COLO829 (cell line): ENCODE data around the gene RGS6.
A peak's percentile ranks its signal among the peaks of the same experiment; 100 is the strongest.

Source experiments
- DNase-seq: peaks from one replicate; pipeline ENCODE4 v3.0.0; 2012; ENCODE audit warnings: low spot score

RGS6 gene

DNA sequence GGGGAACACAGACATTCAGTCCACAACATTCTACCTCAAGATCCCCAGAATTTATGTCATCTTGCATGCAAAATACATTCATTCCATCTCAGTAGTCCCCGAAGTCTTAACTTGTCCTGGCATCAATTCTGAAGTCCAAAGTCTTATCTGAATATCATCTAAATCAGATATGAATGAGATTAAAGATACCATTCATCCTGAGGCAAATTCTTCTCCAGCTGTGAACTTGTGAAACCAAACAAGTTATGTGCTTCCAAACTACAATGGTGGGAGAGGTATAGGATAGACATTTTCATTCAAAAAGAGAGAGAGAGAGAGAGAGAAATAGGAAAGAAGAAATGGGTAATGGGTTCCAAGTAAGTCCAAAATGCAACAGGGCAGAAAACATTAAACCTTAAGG, 571.0 kb downstream of the RGS6 start:
- no peak for DNase-seq

DNA sequence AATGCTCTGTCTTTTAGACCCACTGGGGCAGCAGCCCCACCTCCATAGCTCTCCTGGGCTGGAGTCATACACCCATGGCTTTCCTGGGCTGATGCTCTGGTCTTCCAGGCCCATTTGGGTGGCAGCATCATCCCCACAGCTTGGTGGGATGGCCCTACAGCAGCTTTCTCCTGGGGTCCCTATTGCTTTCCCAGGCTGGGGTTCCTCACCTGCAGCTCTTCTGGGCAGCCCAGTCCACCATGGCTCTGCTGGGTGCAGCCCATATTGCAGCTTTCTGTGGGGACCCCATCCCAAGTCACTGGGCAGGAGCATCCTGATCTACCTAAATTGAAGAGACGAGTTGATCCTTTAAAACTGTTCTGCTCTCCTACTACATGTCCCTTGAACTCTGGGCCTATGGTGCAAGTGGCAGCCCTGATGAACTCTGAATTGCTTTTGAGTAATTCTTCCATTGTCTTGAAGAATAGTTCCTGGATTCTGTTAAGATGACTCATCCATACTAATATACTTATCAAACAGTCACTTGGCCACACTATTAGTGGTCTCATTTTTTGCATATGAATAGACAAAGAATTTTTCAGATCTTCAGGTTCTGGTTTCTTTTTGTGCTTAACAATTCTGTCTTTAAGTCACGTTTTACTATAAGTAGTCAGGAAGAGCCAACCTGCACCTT, 571.6 kb downstream of the RGS6 start:
- no peak for DNase-seq

DNA sequence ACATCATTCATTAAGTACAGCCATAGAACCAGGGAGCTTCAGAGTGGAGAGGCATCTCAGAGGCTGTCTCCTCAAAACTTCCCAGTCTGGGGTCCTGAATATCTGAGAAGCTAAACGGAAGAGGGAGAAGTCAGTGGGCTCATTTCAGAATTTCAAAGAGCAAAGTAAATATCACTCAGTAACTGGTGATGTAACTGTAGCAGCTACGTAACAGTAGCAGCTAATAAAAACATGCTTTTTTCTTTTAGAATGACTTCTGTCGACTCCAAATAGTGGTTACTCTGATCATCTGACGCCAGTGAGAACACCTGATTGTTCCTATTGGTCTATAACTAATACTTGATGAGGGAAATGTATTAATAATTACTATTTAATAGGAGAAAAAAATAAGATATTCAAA, 578.3 kb downstream of the RGS6 start:
- DNase-seq: no peak

DNA sequence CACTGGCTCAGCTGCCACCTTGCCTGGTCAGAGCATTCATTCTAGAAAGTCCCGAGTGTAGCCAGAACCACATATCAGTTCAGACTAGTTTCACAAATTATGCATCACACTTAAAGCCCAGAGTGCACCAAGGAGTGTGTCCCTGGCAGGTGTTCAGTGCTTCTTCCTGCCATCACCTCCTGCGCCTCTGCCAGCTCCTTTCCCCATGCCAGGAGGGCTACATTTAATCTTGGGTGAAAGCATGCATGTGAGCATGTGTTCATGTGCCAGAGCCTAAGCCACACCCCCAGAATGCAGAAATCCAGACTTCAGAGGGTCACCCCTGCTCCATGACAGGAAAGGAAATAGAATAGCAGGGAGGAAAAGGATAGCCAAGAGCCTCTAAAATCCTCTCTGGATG, 580.1 kb downstream of the RGS6 start:
- no peak for DNase-seq

DNA sequence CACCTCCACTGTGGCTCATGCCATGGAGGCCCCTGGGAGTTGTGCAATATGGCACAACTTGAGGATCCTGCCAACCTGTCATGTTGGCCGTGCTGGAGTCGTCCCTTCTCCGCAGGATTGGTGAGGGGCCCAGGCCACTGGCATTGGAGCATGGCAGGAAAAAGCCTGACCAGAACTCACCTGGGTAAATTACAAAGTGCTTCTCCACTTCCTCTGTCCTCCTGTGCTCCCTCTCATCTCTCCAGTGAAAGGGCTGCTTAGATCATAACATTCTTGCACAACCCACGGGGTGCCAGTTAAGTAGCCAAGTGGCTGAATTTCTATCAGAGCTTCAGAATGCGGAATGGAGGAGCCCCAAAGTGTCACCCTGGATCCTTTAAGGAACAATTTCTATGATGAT, 580.7 kb downstream of the RGS6 start:
- DNase-seq: no peak

DNA sequence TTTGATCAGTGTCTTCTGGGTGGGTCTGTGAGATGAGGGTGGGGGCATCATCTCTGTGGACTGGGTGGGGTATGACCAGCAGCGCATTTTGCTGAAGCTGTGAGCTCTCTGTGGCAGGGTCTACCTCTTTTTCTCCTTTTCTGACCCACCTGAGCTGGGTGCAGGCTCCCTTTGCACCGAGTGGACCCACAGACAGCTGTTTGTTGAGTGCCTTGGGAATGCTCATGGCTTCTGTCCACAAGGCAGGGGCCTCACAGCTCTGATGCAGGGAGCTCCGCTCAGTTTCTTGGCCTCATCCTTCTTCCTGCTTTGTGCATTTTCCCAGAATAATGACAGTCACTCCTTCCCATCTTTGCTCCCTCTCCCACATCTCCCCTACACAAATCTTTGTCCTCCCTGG, 581.1 kb downstream of the RGS6 start:
- DNase-seq: no peak

DNA sequence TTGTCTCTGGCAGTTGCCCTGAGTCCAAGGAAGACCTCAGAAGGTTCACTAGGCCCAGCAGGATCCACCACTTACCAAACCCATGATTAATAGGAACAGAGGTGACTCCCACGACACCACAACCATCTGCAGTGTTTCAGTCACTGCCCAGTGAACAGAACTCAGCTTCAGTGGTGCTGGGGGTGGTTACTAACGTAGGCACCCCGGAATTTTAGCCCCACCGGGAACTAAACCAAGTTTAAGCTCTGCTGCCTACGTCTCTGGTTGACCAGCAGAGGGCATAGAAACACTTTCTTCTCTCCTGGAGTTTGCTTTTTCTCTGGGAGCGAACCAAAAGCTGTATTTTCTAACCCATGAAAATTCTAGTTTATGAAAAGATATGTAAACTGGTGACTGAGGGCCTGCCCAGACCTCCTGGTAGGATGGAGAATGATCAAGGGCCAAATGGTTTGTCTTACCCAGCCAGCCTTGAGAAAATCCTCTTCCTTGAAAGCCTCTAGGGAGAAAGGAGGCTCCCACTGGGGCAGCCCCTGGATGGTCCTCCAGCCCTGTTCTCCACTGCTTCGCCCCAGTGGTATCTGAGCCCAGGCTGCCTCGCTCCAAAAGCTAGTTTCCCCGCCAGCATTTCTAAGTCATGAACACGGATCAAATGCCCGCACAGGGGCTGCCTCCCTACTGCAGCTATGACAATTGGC, 581.9 kb downstream of the RGS6 start:
- DNase-seq: no peak

DNA sequence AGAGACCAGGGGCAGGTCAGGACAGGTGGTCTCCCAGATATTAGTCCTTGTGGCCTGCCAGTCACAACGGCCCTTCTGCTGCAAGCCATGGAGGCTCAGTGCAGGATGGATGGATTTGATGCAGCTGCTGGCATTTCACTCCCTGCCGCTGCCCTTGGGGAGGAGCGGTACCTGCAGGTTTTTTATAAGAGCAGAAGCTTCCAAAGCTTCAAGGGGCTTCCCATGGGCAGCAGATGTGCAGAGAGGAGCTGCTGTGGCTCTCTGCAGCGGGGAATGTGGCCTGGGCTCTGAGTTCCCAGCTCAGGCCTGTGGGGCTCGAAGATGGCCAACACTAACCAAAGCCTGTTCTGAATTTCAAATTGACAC, 582.4 kb downstream of the RGS6 start:
- DNase-seq: no peak

DNA sequence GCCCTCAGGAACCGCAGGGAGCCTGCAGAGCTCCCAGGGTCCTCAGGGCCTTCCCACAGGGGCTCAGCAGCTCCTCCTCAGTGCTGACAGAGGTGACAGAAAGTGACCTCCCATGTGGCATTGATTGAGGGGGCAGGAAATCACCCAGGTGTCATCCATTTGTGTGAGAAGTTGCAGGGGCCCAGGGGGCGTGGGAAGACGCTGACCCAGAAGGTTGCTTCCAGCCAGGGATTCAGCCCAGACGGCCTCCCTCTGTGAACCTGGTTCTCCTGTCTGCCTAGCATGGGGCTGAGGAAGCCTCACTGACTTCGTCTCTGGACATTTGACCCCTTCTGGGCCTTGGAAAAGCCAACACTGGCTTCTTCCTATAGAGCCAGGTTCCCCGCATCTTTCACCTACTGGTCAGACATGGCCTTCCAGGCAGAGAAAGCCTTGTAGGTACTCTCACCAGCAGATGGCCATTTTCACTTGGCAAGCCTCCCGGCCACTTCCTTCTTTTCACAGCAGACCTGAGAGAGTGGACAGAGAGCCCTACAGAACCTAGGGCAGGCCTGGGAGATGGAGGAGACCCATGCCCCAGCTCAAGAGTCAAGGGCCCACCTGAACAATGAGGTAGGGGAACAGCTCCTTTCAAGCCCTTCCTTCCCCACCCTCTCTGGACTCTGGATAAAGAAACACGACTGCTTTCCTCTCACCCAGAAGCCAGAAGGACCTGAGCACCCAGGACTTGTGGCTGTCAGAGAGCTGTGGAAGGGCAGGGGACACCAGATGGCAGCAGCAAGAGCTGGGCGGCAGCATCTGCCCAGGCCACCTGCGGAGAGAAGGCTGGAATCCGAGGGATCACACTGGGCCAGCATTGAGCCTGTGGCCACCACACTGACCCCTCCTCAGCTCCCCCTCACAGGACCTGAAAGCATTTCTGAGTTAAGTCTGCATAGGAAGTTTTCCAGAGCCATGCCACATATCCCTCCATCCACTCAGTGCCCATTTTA, 583.8 kb downstream of the RGS6 start:
- no peak for DNase-seq

DNA sequence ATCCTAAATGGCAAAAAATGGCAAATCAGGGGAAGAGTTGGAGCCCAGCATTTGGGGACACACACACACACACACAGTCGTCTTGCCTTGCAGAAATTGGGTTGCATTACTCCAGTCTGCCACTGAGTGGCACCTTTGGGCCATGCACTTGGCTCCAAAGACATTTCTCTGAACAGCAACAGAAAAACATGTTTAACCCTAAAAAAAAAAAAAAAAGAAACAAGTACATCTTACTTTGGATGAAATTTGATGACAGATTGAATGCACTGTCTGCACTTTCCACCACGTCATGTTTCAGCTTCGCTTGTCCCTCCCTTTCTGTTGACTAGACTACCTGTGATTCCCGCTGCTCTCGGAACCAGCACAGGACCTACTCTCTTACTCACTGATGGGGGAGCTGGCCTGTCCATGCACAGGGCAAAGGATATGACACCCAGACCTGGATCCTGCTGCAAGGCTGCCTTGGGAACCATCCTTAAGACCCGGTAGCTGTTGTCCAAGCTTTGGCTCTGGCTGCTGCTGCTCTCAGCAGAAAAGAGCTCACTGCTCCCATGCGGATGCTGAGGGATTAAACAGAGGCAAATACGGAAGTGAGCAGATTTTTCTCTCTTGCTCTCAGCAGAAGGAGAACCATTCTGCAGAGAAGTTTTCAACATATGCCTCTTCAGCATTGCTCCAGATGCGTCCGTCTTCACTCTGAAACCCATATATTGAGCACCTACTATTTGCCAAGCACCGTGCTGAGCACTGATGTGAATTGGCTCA, 584.9 kb downstream of the RGS6 start:
- DNase-seq: peak; percentile 34

DNA sequence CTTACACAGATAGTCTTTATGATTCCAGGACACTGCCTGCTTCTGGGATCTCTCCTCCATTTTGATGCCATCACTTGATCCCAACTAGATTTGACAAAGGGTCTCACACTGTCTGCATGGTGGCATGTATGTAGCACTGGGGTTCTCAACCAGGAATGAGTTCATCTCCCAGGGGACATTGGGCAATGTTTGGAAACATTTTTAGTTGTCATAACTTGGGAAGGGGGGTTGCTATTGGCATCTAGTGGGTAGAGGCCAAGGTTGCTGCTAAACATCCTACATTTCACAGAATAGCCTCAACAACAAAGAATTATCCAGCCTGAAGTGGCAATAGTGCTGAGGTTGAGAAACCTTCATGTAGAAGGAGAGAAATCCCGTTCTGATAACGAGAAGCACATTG, 585.5 kb downstream of the RGS6 start:
- DNase-seq: no peak

DNA sequence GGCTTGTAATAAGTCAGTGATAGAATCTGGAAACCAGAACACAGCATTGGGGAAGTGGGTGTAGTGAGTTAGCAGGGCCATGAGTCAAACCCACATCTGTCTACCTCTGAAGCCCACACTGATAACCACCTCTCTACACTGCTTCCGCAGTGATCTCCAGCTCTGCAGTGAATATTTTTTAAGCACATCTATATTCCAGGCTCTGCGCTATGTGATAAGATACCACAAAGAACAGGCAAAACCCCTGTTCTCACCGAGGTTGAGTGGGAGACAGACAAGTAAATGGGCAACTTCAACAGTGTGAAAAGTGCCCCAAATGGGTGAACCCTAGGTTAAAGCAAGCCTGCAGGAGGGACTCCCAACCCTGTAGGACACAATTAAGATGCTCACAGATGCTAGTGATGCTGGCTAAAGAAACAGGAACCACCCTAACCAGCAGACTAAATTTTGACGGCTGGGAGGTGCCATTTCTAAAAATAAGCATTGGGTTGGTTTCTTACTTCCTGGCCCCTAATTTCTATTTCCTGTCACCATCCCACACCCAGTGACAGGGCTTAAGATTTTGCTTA, 586.7 kb downstream of the RGS6 start:
- DNase-seq: no peak

DNA sequence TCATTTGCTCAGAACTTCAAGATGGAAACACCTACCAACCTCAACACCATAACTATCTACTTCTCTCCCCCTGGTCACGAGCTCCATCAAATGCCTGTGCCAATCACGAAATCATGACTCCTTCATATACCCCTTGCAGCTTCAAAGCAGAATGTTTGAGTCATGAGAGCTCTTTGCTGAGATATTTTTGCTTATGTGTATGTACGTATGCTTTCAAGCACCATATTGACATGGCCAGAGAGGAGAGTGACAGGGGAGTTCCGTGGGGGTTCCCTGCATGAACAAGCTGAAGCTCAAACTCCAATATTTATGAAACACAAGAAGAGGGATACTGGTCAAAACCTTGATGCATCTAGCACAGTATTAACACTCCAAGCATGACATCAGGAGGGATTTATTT, 587.3 kb downstream of the RGS6 start:
- no peak for DNase-seq

DNA sequence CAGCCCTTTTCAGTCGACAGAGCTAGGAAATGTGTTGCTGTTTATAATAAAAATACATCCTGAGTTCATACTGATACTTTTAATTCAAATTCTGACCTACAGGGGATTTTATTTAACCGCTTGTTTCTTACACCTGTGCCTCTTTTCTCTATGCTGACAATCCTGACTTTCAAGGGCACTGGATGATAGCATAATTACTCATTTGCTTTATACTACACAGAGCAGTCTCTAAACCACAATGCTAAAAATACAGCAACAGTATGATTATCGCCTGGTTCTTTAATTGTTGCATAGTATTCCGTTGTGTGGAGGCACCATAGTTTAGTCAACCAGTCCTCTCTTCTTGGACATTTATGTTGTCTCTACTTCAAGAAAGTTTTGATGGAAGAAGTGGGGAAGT, 588.8 kb downstream of the RGS6 start:
- DNase-seq: no peak

DNA sequence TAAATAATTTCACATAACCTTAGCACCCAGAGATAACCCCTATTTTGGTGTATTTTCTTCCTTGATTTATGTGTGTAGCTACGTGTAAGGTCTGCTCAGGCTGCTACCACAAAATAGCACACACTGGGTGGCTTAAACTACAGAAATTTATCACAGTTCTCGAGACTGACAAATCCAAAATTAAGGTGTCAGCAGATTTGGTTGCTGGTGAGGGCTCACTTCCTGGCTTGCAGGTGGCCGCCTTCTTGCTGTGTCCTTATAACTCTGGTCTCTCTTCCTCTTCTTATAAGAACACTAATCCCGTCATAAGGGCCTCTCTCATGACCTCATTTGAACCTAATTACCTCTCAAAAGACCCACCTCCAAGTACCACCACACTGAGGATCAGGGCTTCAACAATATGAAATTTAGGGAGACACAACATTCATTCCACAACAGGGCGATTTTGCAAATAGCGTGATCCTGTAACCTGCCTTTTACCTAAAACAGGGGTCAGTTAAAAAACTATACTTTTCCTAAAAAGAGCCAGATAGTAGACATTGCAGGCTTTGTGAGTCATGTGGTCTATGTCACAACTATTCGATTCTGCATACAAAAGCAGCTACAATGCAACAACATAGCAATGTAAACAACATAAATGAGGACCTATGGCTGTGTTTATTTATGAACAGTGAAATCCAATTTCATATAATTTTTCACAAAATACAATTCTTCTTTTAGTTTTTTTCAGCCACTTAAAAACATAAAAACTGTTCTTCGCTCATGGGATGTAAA, 589.9 kb downstream of the RGS6 start:
- DNase-seq: no peak

DNA sequence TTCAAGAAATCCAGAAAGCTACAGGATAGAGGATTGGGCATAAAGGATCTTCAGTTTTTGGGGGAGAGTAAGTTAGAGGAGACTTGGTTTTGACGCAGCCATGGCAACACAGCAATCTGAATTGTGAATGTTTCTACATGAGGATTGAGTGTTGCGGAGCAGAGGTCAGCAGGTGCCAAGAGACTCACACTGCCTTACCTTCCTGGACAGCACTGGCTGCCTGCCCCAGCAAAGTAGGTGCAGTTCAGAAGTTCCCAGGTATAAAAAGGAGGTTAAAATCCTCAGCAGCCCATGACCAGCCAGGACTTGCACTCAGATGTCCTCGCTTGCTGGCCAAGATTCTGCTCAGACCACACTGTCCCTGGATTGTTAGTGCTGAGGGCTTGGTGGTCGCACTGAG, 590.6 kb downstream of the RGS6 start:
- DNase-seq: no peak

DNA sequence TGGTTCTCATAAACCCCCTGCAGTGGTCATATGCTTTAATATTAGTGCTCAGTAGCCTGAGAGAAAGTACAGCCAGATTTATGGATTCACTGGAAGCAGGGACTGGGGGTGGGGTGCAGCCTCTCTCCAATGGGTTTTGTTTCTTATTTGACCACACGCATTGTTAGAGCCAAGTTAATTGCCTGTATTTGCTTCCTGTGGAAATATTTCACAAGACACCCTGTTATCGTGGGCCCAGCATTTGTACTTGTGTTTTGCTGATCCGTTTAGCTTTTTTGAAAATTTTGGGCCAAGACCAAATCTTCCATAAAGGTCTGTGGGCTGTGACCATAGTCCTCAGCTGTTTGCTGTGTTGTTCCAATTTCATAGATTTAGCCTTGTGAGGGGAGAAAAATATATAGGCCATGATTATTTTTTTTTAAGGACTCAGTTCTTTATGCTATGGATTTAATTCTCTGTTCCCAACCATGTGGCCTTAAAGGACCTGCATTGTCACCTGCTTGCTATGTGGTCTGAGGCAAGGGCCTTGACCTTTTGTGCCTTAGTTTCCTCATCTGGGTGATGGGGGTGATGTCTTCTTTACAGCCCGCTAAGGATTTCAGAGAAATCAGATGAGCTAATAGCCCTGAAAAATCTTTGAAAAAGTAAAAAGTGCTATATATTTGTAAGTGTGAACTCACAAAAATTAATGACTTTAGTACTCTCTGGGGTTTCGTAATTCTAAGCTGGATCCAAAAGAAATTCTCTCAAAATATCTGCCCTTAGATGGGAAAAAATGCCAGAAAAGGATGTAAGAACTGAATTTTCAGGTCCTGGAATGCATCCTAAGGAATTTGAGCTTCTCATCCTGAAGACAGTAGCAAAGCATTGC, 591.4 kb downstream of the RGS6 start:
- DNase-seq: no peak

DNA sequence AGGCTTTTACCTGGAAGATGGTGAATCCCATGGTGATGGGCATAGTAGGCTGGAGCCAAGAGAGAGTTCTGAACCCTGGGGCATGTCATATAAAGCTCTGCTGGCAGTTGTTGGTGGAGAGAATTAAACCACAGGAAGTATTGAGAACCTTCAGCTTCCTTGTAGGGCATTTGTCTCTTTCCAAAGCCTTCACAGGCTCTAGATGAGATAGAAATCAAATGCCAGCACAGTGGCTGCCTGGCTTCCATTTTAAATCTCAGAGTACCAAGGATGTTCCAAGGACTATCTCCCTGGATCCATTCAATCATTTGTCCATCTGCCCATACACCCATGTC, 592.0 kb downstream of the RGS6 start:
- no peak for DNase-seq

DNA sequence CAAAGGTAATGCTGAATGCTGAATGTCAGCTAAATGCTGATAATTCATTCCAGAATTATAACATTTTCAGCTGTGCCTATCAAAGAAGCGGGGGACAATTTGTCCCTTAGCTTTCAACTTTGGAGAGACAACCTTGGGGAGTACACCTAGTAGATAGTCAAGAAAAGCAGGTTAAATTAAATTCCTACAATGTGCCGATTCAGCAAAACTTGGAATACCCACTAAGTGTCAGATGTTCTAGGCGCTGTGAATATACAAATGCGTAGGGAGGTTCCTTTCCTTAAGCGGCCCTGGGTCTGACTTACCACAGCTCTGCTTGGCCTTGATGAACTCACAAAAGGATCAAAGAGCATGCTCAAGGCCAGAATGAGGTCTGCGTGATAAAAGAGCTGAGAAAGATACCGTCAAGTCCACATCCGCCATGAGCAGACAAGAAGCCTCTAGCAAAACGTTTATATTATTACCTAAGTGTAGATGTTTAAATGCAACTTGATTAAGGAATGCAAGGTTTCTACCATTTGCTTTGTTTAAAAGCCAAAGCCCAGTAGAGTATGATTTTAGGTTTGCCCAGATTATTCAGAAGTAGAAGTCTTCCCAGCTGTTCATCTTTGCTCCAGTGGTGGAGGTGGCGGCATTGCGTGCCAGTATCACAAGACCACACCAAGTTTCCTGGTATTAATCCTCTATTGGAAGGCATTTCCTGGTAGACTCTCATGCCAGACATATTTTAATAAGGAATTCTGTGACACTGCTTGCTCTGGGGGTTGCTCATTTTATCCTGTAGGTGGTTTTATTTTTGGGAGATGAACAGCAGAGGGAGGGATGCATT, 593.1 kb downstream of the RGS6 start:
- DNase-seq: no peak
